RWPE2 (cell line): Measurements from ENCODE around the gene F13B.

ENCODE experiments used
- ATAC-seq: fragments of 200-7000 bp; cut with Tn5 transposase; 3 replicates; pipeline ENCODE4 v1.9.1; 2021; ENCODE audit warnings: low read depth
- DNase-seq: peaks from one replicate; pipeline ENCODE4 v3.0.0-alpha.2; 2020; ENCODE audit warnings: low spot score
- H3K27ac ChIP-seq: fragments of 450-650 bp; 2 replicates; pipeline ENCODE4 v1.5.1; 2017; ENCODE audit warnings: mild to moderate bottlenecking; ENCODE audit not compliant: poor library complexity, severe bottlenecking
- H3K27me3 ChIP-seq: fragments of 250-450 bp; sonication (Bioruptor Pico); 2 replicates; pipeline ENCODE4 v1.5.1; 2021; ENCODE audit warnings: mild to moderate bottlenecking, moderate library complexity; ENCODE audit not compliant: insufficient read depth, poor library complexity, severe bottlenecking
- H3K36me3 ChIP-seq: fragments of 250-450 bp; sonication (Bioruptor Pico); 2 replicates; pipeline ENCODE4 v1.5.1; 2020; ENCODE audit warnings: low read depth, mild to moderate bottlenecking, moderate library complexity
- H3K4me1 ChIP-seq: fragments of 250-450 bp; sonication (Bioruptor Pico); 2 replicates; pipeline ENCODE4 v1.5.1; 2021; ENCODE audit warnings: mild to moderate bottlenecking, moderate library complexity; ENCODE audit not compliant: insufficient read depth, poor library complexity, severe bottlenecking
- H3K4me3 ChIP-seq: fragments of 250-450 bp; sonication (Bioruptor Pico); 2 replicates; pipeline ENCODE4 v1.5.1; 2021; ENCODE audit warnings: mild to moderate bottlenecking, moderate library complexity; ENCODE audit not compliant: severe bottlenecking
- H3K9me3 ChIP-seq: fragments of 250-450 bp; sonication (Bioruptor Pico); 2 replicates; pipeline ENCODE4 v1.5.1; 2021; ENCODE audit warnings: mild to moderate bottlenecking, moderate library complexity; ENCODE audit not compliant: severe bottlenecking
- TF ChIP-seq, protein P1 (sequence below): fragments of 450-650 bp; IDR thresholded peaks from one replicate; pipeline ENCODE4 v1.5.1; 2017; ENCODE audit warnings: mild to moderate bottlenecking, moderate library complexity; ENCODE audit not compliant: poor library complexity, severe bottlenecking

The F13B gene

GRCh38 chr1:197066719-197067456 lies at the start of gene F13B:
F13B (minus strand) TSS chr1:197067260; CDS start chr1:197067223, 37 bp downstream.
- no peaks in the 10 kb centered on the region for H3K9me3 ChIP-seq
- ATAC-seq = no peak
- TF ChIP-seq, protein P1, sequence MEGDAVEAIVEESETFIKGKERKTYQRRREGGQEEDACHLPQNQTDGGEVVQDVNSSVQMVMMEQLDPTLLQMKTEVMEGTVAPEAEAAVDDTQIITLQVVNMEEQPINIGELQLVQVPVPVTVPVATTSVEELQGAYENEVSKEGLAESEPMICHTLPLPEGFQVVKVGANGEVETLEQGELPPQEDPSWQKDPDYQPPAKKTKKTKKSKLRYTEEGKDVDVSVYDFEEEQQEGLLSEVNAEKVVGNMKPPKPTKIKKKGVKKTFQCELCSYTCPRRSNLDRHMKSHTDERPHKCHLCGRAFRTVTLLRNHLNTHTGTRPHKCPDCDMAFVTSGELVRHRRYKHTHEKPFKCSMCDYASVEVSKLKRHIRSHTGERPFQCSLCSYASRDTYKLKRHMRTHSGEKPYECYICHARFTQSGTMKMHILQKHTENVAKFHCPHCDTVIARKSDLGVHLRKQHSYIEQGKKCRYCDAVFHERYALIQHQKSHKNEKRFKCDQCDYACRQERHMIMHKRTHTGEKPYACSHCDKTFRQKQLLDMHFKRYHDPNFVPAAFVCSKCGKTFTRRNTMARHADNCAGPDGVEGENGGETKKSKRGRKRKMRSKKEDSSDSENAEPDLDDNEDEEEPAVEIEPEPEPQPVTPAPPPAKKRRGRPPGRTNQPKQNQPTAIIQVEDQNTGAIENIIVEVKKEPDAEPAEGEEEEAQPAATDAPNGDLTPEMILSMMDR = peak; percentile 34
- no peak for DNase-seq
- H3K36me3 ChIP-seq = no peaks in the 10 kb centered on the region
- no peak within 1 kb of the TSS for H3K27ac ChIP-seq
- H3K27me3 ChIP-seq = no peaks in the 10 kb centered on the region
- H3K4me1 ChIP-seq = no peaks in the 10 kb centered on the region
- no peak within 1 kb of the TSS for H3K4me3 ChIP-seq

- Histone ChIP-seq H3K27me3 (no peaks in the 10 kb centered on the region), H3K4me3 (no peak overlapping the region), H3K9me3 (no peaks in the 10 kb centered on the region), H3K27ac (no peak overlapping the region), H3K36me3 (peaks cover 80% of the 10 kb centered on the region), H3K4me1 (no peaks in the 10 kb centered on the region)
- ATAC-seq (no peak), DNase-seq (no peak)
- TF ChIP-seq, protein P1 = no peak
Measured at GRCh38 chr1:197116156-197116555, 49.1 kb upstream of the F13B start.

DNA sequence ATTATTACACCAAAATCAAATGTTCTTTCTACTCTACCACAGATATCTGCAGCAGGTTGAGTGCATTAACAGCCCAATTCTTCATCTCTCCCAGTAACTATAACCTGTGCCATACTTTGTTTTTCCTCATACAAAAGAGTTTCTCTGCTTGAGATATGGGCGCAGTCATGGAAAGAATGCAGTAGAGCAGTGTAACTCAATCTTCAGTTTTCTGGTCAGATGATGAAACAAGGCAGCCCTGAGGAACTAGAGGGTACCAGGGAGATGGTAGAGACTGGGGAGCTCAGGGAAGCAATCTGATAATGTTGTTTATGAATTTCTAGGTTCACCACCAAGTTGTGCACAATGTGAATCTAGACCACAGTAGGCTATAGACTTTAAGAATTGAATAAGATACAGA lies 39.8 kb upstream of the F13B start:
- TF ChIP-seq, protein P1 = no peak
- Histone ChIP-seq H3K4me1 (no peaks in the 10 kb centered on the region), H3K4me3 (no peak overlapping the region), H3K27me3 (no peaks in the 10 kb centered on the region), H3K36me3 (peaks cover 72% of the 10 kb centered on the region), H3K27ac (no peak overlapping the region), H3K9me3 (no peaks in the 10 kb centered on the region)
- ATAC-seq (no peak), DNase-seq (no peak)

DNA sequence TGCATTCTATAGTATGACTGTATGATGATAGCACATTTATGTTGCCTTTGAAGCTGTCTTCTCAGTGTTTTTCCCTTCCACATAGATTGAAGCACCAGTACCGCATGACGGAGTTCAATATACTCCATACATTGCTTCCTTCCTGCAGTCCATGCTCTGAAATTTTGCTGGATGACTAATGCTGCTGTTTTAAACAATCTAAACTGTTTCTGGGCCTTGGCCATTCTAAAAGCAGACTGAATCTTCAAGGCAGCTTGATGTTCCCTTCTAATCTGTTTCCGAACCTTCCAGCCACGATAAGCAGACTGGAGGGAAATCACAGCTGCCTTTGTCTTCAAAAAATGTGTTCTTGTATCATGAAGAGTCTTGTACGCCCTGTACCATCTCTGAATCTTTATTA lies 36.2 kb upstream of the F13B start:
- Histone ChIP-seq H3K4me3 (no peak overlapping the region), H3K27me3 (no peaks in the 10 kb centered on the region), H3K9me3 (no peaks in the 10 kb centered on the region), H3K4me1 (no peaks in the 10 kb centered on the region), H3K27ac (no peak overlapping the region), H3K36me3 (peaks cover 59% of the 10 kb centered on the region)
- ATAC-seq (no peak), DNase-seq (no peak)
- TF ChIP-seq, protein P1 = no peak

GRCh38 chr1:197101978-197102377 lies 34.9 kb upstream of the F13B start:
- Histone ChIP-seq H3K27me3 (no peaks in the 10 kb centered on the region), H3K27ac (no peak overlapping the region), H3K4me1 (no peaks in the 10 kb centered on the region), H3K36me3 (peaks cover 55% of the 10 kb centered on the region), H3K9me3 (no peaks in the 10 kb centered on the region), H3K4me3 (no peak overlapping the region)
- ATAC-seq (no peak), DNase-seq (no peak)
- TF ChIP-seq, protein P1 = no peak
